ENCODE results near the gene GPBP1L1. TPM values are rescaled to one million over a fixed set of nuclear protein-coding genes. Genes with fewer than 3 reads are reported as not detected.

GPBP1L1 gene
- total and polyA plus RNA-seq, 2 of the 13 experiments (the other 11 are each of a cell fraction or from before 2014, with no cell fraction given) = 45.9 to 86.1 TPM

DNA sequence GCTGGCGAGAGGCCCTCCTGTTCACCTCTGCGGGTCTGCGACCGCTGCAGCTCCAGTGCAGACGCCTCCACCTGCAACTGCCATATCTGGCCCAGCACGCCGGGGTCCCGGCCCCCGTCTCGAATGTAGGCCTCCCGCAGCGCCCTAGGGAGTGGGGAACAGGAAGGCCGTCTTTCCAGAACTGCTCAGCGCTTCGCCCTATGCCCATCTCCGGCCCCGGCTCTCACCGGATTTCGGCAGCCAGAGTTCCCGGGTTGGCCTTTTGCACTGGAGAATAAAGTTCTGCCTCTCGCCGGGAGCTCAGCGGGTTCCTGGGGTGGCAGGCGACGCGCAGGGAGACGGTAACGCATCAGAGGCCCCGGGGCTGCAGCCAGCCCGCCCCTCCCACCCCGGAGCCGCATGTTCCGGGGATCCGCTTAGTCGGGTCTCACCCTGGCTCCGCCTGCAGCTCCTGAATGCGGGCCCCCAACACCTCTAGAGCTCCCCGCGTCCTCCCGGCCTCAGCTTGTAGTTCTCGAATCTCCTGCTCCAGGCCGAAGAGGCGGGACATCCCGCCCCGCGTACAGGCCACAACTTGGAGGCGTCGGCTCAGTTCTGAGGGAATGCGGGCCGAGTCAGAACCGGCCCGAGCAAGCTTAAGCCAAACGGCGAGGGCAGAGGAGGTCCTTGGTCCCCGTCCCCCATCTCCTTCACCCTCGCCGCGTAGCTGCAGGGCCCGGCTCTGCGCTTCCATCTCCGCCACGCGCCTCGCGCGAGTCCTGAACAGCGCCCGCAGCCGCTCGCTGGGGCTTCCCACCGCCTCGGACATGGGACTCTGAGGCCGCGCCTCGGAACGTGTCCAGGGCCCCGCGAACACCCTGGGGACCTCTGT is 63.6 kb downstream of the GPBP1L1 start (continued):
- TF ChIP-seq, protein P1, sequence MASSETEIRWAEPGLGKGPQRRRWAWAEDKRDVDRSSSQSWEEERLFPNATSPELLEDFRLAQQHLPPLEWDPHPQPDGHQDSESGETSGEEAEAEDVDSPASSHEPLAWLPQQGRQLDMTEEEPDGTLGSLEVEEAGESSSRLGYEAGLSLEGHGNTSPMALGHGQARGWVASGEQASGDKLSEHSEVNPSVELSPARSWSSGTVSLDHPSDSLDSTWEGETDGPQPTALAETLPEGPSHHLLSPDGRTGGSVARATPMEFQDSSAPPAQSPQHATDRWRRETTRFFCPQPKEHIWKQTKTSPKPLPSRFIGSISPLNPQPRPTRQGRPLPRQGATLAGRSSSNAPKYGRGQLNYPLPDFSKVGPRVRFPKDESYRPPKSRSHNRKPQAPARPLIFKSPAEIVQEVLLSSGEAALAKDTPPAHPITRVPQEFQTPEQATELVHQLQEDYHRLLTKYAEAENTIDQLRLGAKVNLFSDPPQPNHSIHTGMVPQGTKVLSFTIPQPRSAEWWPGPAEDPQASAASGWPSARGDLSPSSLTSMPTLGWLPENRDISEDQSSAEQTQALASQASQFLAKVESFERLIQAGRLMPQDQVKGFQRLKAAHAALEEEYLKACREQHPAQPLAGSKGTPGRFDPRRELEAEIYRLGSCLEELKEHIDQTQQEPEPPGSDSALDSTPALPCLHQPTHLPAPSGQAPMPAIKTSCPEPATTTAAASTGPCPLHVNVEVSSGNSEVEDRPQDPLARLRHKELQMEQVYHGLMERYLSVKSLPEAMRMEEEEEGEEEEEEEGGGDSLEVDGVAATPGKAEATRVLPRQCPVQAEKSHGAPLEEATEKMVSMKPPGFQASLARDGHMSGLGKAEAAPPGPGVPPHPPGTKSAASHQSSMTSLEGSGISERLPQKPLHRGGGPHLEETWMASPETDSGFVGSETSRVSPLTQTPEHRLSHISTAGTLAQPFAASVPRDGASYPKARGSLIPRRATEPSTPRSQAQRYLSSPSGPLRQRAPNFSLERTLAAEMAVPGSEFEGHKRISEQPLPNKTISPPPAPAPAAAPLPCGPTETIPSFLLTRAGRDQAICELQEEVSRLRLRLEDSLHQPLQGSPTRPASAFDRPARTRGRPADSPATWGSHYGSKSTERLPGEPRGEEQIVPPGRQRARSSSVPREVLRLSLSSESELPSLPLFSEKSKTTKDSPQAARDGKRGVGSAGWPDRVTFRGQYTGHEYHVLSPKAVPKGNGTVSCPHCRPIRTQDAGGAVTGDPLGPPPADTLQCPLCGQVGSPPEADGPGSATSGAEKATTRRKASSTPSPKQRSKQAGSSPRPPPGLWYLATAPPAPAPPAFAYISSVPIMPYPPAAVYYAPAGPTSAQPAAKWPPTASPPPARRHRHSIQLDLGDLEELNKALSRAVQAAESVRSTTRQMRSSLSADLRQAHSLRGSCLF (CRISPR knock-in tag; IDR thresholded peaks at IDR 0.05; ENCODE audit: borderline replicate concordance) = no peak
- TF ChIP-seq TCF7L2 (IDR thresholded peaks at IDR 0.05; ENCODE audit: low read depth, low read length) (no peak), ZNF124 (CRISPR knock-in tag; IDR thresholded peaks at IDR 0.05) (no peak), CHD2 (IDR thresholded peaks at IDR 0.05; ENCODE audit: low read depth, low read length) (no peak)

DNA sequence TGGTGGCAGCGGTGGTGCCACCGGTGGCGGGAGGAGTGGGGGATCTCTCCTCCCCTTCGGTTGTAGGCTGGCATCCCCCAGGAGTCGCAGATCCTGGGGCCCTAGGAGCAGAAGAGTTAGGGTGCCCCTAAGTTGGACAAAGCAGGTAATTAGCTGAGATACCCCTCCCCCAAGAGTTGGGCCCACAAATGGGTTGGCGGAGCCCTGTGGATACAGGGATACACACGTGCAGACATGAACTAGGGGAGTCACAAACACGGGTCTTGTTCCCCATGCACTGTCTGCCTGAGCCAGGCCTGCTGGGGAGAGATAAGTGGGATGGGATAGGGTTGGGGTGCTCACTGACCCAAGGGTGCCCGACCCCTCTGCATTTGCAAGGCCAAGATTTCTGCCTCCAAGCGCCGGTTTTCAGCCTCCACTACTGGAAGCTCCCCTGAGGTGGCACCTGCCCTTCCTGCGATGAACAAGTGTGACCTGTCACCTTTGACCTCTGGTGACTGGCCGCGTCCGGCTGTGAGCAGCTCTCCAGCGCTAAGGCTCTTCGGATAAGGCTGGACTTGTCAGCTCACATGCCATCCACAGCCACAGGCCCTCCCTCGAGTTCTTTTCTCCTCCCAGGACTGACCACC is 64.3 kb downstream of the GPBP1L1 start:
- in situ Hi-C loops (cut with HindIII; ENCODE audit: extremely low pct_ligation_motif_present, low pct_unique_long_range_greater_than_20kb) = no loop called here
- FAIRE-seq (no peak), ATAC-seq (peak; percentile 17), DNase-seq (ENCODE audit: low spot score) (no peak)
- Histone ChIP-seq H3K79me2 (ENCODE audit: insufficient read depth, low read length) (no peaks in the 10 kb centered on the region), H3K27ac (ENCODE audit: extremely low read length, insufficient read depth, low read length) (no peak overlapping the region), H4K20me1 (ENCODE audit: insufficient read depth, low read length) (no peaks in the 10 kb centered on the region; the same call in 1 of the 2 replicates), H3K27me3 (ENCODE audit: control insufficient read depth in 1 of 2, insufficient read depth in 2 of 2, low read length in 2 of 2) (no peaks in the 10 kb centered on the region), H3K9ac (ENCODE audit: insufficient read depth, low read depth, low read length) (no peak overlapping the region), H3K9me3 (ENCODE audit: low read length) (no peaks in the 10 kb centered on the region), H3K4me1 (ENCODE audit: insufficient read depth, low read length) (peaks cover 11% of the 10 kb centered on the region), H3K36me3 (replicated peaks in 1 of 2; ENCODE audit: control insufficient read depth in 1 of 2, insufficient read depth in 2 of 2, low read length in 2 of 2) (peaks cover 7 to 19% of the 10 kb centered on the region in 2 experiments), H3K4me3 (replicated peaks in 1 of 3; ENCODE audit: insufficient read depth in 1 of 3, low read depth in 2 of 3, low read length in 3 of 3) (no peak overlapping the region), H2AFZ (ENCODE audit: low read length) (no peak overlapping the region), H3K4me2 (ENCODE audit: low read depth, low read length) (no peak overlapping the region)
- POLR2A ChIA-PET = interaction anchor here (1.5 kb wide), 1 partner anchor 65 kb away, joined by 4 read pairs; no protein-coding TSS in a partner anchor
- intact Hi-C loops (cut with micrococcal nuclease; ENCODE audit: unreplicated experiment) = no loop called here
- no TSS peak for BruUV-seq (replicated peaks)
- WGBS (ENCODE audit: low lambda C conversion rate) = 69% methylated on average over 9 of the region's 18 CpGs
- CTCF ChIA-PET (ENCODE audit: low intra/inter-chr PET ratio, low total read pairs) = no interaction called here
- TF ChIP-seq NR2F6 (IDR thresholded peaks at IDR 0.05) = peak; percentile 59
- peak; percentile 46; the same call in 1 of the 2 replicates for TF ChIP-seq NR2F6 (CRISPR knock-in tag; IDR thresholded peaks at IDR 0.05)
- 0 out of 2 replicates have a peak, but pooled peaks have one; percentile 22 for TF ChIP-seq HNRNPL (IDR thresholded peaks at IDR 0.05; ENCODE audit: low read depth, low read length)
- TF ChIP-seq, protein P2, sequence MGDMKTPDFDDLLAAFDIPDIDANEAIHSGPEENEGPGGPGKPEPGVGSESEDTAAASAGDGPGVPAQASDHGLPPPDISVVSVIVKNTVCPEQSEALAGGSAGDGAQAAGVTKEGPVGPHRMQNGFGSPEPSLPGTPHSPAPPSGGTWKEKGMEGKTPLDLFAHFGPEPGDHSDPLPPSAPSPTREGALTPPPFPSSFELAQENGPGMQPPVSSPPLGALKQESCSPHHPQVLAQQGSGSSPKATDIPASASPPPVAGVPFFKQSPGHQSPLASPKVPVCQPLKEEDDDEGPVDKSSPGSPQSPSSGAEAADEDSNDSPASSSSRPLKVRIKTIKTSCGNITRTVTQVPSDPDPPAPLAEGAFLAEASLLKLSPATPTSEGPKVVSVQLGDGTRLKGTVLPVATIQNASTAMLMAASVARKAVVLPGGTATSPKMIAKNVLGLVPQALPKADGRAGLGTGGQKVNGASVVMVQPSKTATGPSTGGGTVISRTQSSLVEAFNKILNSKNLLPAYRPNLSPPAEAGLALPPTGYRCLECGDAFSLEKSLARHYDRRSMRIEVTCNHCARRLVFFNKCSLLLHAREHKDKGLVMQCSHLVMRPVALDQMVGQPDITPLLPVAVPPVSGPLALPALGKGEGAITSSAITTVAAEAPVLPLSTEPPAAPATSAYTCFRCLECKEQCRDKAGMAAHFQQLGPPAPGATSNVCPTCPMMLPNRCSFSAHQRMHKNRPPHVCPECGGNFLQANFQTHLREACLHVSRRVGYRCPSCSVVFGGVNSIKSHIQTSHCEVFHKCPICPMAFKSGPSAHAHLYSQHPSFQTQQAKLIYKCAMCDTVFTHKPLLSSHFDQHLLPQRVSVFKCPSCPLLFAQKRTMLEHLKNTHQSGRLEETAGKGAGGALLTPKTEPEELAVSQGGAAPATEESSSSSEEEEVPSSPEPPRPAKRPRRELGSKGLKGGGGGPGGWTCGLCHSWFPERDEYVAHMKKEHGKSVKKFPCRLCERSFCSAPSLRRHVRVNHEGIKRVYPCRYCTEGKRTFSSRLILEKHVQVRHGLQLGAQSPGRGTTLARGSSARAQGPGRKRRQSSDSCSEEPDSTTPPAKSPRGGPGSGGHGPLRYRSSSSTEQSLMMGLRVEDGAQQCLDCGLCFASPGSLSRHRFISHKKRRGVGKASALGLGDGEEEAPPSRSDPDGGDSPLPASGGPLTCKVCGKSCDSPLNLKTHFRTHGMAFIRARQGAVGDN (CRISPR knock-in tag; IDR thresholded peaks at IDR 0.05) = peak; percentile 53
- TF ChIP-seq, protein P3, sequence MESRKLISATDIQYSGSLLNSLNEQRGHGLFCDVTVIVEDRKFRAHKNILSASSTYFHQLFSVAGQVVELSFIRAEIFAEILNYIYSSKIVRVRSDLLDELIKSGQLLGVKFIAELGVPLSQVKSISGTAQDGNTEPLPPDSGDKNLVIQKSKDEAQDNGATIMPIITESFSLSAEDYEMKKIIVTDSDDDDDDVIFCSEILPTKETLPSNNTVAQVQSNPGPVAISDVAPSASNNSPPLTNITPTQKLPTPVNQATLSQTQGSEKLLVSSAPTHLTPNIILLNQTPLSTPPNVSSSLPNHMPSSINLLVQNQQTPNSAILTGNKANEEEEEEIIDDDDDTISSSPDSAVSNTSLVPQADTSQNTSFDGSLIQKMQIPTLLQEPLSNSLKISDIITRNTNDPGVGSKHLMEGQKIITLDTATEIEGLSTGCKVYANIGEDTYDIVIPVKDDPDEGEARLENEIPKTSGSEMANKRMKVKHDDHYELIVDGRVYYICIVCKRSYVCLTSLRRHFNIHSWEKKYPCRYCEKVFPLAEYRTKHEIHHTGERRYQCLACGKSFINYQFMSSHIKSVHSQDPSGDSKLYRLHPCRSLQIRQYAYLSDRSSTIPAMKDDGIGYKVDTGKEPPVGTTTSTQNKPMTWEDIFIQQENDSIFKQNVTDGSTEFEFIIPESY (CRISPR knock-in tag; IDR thresholded peaks at IDR 0.05) = peak; percentile 63; the same call in 1 of the 2 replicates
- no peak for TF ChIP-seq NFRKB (IDR thresholded peaks at IDR 0.05)
